ENCODE results near the gene ANGPTL4.
A peak's percentile ranks its signal among the peaks of the same experiment; 100 is the strongest.
"Not testable (repeated sequence)": the region's sequence is repeated elsewhere in the genome, so short reads cannot be mapped to it uniquely, and the experiment has no call there.

ANGPTL4 gene
- long read RNA-seq = 0 reads

- H3K4me3 ChIP-seq (replicated peaks; ENCODE audit: insufficient read depth, low read length) = no peak within 1 kb of the TSS
- no peak for TF ChIP-seq SPI1 (IDR thresholded peaks at IDR 0.05; ENCODE audit: borderline replicate concordance, low read depth)
- no peak for TF ChIP-seq REST (IDR thresholded peaks at IDR 0.05; ENCODE audit: insufficient replicate concordance, low read depth)
- no peak for TF ChIP-seq GABPA (IDR thresholded peaks at IDR 0.05; ENCODE audit: low read depth)
- no peak for TF ChIP-seq POLR2AphosphoS5 (IDR thresholded peaks at IDR 0.05; ENCODE audit: low read depth)
- TF ChIP-seq, protein P1, sequence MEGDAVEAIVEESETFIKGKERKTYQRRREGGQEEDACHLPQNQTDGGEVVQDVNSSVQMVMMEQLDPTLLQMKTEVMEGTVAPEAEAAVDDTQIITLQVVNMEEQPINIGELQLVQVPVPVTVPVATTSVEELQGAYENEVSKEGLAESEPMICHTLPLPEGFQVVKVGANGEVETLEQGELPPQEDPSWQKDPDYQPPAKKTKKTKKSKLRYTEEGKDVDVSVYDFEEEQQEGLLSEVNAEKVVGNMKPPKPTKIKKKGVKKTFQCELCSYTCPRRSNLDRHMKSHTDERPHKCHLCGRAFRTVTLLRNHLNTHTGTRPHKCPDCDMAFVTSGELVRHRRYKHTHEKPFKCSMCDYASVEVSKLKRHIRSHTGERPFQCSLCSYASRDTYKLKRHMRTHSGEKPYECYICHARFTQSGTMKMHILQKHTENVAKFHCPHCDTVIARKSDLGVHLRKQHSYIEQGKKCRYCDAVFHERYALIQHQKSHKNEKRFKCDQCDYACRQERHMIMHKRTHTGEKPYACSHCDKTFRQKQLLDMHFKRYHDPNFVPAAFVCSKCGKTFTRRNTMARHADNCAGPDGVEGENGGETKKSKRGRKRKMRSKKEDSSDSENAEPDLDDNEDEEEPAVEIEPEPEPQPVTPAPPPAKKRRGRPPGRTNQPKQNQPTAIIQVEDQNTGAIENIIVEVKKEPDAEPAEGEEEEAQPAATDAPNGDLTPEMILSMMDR (IDR thresholded peaks at IDR 0.05; ENCODE audit: insufficient read depth, low read length) = no peak
- peaks cover 43% of the 10 kb centered on the region for H3K27me3 ChIP-seq (ENCODE audit: insufficient read depth, poor library complexity, severe bottlenecking)
- H3K27ac ChIP-seq (replicated peaks) = no peak within 1 kb of the TSS
- DNase-seq (ENCODE audit: low read depth in 1 of 2, low spot score in 1 of 2) = peak in 1 of 2 experiments; percentile 7
Observed at GRCh38 chr19:8363803-8364771, at the start of gene ANGPTL4. ANGPTL4 (plus strand) TSS chr19:8364155; CDS start chr19:8364322, 167 bp downstream.

GRCh38 chr19:8314981-8315640 is 48.8 kb upstream of the ANGPTL4 start:
- not testable (repeated sequence) for DNase-seq (ENCODE audit: low read depth in 1 of 2, low spot score in 1 of 2); H3K27ac ChIP-seq (replicated peaks); H3K27me3 ChIP-seq (ENCODE audit: insufficient read depth, poor library complexity, severe bottlenecking); H3K4me3 ChIP-seq (replicated peaks; ENCODE audit: insufficient read depth, low read length)

DNA sequence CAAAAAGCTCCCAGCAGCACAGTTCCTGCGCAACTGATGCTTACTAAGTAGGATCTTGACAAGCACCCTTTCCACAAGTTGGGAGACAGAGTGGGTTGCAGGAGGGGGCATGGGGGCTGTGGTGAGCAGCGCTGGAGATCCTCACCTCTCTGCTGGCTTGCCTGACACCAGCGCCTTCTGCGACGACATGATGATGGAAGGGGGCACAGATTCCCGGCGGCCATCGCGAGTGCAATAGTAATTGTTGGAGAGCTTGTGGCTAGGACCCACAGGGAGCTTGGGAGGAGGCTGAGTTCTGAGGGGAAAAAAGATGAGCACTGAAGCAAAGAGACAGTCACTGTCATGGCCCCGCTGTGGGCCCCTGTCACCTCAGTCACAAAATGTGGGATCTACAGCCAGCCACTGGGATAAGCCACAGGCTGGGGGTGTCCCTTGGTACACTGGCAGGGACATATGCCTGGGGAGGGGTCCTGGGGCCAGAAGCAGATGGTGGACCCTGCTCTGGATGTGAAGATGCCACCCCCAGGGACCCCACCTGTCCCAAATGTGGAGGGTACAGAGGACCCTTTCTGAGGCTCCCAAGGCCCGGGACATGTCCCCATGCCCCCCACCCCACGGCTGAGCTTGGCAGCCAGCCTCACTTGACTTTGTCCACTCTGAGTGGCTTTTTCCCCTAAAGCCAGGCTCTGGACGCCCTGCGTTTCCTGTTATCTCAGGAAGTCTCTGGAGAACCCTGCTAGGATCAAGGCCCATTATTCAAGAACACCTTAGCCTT is 47.4 kb upstream of the ANGPTL4 start:
- TF ChIP-seq GABPA (IDR thresholded peaks at IDR 0.05; ENCODE audit: low read depth) = no peak
- TF ChIP-seq, protein P1 (IDR thresholded peaks at IDR 0.05; ENCODE audit: insufficient read depth, low read length) = no peak
- TF ChIP-seq SPI1 (IDR thresholded peaks at IDR 0.05; ENCODE audit: borderline replicate concordance, low read depth) = no peak
- no peak for TF ChIP-seq POLR2AphosphoS5 (IDR thresholded peaks at IDR 0.05; ENCODE audit: low read depth)
- TF ChIP-seq REST (IDR thresholded peaks at IDR 0.05; ENCODE audit: insufficient replicate concordance, low read depth) = no peak
- H3K27ac ChIP-seq (replicated peaks) = no peak overlapping the region
- no peak for DNase-seq (ENCODE audit: low read depth in 1 of 2, low spot score in 1 of 2)
- no peaks in the 10 kb centered on the region for H3K27me3 ChIP-seq (ENCODE audit: insufficient read depth, poor library complexity, severe bottlenecking)
- H3K4me3 ChIP-seq (replicated peaks; ENCODE audit: insufficient read depth, low read length) = no peak overlapping the region

- H3K27me3 ChIP-seq (ENCODE audit: insufficient read depth, poor library complexity, severe bottlenecking); H3K27ac ChIP-seq (replicated peaks); DNase-seq (ENCODE audit: low read depth in 1 of 2, low spot score in 1 of 2); H3K4me3 ChIP-seq (replicated peaks; ENCODE audit: insufficient read depth, low read length): not testable (repeated sequence)
Observed at GRCh38 chr19:8318835-8319234, 45.1 kb upstream of the ANGPTL4 start.
